ENCODE measurements around the gene FEZ2. TPM values are rescaled to one million over a fixed set of nuclear protein-coding genes. Genes with fewer than 3 reads are reported as not detected.

Gene FEZ2
- total RNA-seq, 1 experiment from 2014 or later = 104 TPM

DNA sequence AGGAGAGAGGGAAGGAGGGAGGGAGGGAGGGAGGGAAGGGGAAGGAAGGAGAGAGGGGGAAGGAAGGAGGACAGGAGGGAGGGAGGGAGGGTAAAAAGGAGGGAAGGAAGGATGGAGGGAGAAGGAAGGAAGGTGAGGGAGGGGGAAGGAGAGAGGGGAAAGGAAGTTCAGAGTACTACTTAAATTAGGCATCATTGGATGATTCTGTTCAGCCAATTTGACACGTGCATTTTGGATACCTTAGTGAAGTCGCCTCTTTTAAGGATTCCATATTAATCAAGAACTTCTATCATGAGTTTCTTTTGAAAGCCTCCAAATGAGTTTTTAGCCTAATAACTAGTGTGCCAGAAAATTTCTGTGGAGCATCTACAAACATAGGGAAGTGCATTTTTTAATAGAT lies 62.9 kb downstream of the FEZ2 start:
- DNase-seq (ENCODE audit: extremely low read depth, low read depth) = no peak

DNA sequence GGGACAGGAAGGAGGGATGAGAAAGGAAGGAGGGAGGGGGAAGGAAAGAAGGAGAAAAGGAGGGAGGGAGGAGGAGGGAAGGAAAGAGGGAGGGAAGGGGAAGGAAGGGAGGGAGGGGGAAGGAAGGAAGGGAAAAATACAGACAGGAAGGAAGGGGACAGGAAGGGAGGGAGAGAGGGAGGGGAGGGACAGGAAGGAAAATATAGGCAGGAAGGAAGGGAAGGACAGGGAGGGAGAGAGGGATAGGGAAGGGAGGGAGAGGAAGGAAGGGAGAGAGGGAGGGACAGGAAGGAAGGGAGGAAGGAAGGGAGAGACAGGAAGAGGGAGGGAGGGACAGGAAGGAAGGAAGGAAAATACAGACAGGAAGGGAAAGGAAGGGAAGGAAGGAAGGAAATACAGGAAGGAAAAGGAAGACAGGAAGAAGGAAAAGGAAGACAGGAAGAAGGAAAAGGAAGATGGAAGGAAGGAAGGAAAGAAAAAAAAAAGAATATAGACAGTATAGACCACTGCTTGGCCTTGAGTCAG lies 63.6 kb downstream of the FEZ2 start:
- no peak for DNase-seq (ENCODE audit: extremely low read depth, low read depth)

DNA sequence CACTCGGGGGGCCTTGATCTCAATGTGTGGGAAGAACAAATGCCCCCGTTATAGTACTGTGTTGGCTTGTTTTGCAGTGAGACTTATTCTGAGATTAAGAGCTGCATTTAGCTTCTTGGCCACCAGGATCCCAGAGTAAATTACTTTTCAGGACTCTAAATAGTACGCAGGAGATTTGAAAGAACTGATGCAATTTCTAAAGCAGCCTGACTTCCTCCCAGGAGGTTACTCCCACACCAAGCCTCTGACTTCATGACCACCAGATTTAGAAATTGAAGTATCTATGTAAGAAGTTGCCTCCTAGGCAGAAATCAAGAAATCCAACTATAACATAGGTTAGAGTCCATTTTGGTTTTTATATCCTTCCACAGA lies 67.0 kb downstream of the FEZ2 start:
- DNase-seq (ENCODE audit: extremely low read depth, low read depth) = no peak

- DNase-seq (ENCODE audit: extremely low read depth, low read depth) = no peak
Measured at GRCh38 chr2:36530178-36530982, 67.6 kb downstream of the FEZ2 start.

DNA sequence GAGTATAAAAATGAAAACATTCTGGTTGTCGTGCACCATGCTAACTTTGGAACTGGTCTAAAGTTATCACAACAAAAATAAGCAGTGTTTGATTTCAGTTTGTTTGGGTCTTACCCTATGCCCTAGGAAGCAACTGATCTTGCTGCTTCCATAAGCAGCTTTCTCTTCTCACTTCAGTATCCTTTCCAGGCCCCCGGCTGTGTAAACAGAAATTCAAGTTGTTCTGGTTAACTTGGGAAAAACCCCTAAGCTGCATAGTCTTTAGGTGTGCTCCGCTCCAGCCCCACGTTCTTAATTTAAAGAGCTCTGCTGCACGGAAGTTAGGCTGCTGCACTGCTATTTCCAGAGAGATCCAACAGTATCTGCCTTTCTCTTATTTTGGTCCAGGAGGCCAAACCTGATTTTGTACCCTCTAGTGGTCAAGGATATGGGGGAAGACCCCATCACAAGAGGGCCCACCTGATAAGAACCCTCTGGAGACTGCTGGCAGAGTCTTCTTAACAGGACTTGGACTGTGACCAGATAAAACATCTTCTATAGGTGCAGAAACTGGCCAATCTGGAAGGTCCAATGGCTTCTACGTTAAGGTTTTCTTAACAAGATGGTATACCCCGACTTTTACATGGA lies 69.1 kb downstream of the FEZ2 start:
- no peak for DNase-seq (ENCODE audit: extremely low read depth, low read depth)

DNA sequence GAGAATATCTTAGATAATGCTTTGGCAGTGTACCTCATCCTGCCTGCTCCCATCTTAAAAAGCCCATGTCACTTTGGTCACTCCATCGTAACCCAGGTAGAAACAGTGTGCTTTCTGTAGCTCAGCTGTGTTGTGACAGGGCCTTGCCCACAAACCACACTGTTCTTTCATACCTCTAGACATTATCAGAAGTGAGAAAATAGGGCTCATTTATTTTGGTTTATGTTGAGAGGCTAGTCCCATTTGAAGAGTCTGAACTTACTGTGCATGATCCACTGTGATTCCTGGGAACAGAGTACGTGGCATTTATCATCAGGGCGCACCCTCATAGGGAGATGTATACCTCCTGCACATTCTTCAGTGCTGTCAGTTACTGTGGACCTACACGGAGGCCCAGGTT lies 69.7 kb downstream of the FEZ2 start:
- no peak for DNase-seq (ENCODE audit: extremely low read depth, low read depth)

GRCh38 chr2:36526226-36526625 lies 71.7 kb downstream of the FEZ2 start:
- no peak for DNase-seq (ENCODE audit: extremely low read depth, low read depth)

- DNase-seq (ENCODE audit: extremely low read depth, low read depth) = no peak
Measured at GRCh38 chr2:36525245-36525644, 72.7 kb downstream of the FEZ2 start.

DNA sequence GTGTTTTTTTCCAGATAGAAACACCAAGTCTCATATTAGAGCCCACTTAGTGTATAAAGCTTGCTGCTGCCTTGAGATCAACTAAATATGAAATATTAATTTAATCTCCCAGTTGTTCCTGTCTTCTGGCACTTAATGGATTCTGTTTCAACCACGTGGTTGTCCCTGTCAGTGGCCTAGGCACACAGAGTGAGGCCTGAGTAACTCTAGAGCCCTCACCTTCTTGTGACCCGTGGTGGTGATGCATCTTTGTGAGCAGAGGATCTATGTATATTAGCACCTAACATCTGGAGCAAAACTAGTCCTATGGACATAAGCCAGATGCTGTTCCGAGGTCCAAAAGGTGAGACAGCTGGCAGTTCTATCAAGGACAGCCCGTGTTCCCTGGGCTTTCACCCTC lies 74.8 kb downstream of the FEZ2 start:
- DNase-seq (ENCODE audit: extremely low read depth, low read depth) = no peak

DNA sequence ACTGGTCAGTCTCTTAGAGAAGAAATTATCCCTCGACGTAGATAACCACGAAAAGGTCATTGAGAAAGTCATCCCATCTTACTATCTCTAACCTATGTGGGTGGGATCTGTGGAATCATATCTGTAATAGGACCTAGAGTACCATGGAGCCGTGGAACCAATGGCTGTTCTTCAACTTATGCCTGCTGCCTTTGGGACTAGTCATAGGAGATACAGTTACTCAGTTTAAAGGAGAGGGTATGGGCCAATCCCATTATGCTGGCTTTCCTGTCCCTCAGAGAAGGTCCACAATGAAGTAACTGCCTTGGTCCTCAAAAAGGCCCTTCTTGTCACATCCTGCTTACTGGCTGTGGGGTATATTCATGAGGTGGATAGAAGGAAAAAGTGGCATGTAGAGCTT lies 77.5 kb downstream of the FEZ2 start:
- DNase-seq (ENCODE audit: extremely low read depth, low read depth) = no peak

DNA sequence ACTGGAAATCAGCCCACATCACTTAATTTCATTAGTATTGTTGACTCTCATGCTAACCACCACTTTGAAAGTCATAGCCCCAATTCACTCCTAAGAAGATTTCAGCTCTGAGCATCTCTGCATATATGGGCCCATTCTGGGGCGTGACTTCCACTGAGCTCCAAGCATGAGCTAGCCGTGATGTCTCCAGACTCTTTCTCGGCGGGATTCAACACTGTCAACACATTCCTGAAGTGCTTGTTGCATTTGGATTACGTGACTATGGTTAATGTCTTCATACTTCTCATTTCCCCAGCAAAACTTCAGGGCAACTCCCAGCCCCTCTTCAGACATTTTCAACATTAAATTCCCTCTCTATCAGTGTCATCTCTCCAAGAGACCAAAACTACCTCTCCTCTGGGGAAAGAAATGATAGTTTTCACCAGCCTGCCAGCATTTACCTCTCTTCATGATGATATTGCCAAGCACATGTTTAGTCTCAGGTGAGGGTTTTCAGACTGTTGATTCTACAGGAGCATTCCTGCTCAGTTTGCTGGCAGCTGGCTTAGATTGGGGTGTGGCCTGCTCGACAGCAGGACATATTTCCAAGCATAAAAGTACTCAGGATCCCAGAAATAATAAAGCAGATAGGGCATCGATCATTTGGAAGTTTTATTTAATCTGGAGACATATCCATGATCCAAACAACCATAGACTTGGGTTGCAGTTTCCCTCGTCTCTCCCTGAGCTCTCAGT lies 81.7 kb downstream of the FEZ2 start:
- DNase-seq (ENCODE audit: extremely low read depth, low read depth) = no peak

DNA sequence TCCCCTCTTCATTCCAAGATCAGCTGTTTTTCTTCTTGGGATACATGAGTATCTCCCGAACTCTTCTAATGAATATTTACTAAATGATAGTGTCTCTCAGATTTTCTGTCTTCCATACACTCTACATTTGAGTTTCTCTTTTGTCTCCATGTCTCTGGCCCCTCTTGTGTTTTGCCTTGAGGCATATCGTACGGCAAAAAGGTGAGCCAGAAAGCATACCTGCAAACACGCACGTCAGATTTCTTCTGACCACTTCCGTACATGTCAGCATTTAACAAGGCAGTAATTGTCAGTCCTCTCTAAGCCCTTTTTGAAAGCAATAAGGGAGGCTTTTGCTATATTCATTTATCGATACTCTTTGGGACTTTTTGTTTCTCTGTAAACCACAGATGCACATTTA lies 82.4 kb downstream of the FEZ2 start:
- no peak for DNase-seq (ENCODE audit: extremely low read depth, low read depth)

DNA sequence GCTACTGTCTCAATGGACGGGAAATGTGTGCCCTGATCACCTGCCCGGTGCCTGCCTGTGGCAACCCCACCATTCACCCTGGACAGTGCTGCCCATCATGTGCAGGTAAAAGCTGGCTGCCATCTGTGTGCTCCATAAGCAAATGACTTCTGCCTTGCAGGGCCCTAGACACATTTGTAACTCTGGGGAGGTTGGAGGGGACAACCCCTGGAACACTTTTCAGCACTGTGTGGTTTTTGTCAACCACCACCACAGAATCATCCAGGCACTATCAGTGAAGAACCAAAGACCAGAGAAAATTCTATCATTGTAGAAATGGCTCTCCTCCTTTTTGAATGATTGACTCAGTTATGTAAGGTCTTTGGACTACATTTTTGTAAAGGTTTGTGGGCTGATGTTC lies 84.3 kb downstream of the FEZ2 start:
- DNase-seq (ENCODE audit: extremely low read depth, low read depth) = no peak

GRCh38 chr2:36512705-36513104 lies 85.3 kb downstream of the FEZ2 start:
- DNase-seq (ENCODE audit: extremely low read depth, low read depth) = no peak

GRCh38 chr2:36511858-36512603 lies 85.9 kb downstream of the FEZ2 start:
- DNase-seq (ENCODE audit: extremely low read depth, low read depth) = no peak

GRCh38 chr2:36509075-36509474 lies 88.9 kb downstream of the FEZ2 start:
- DNase-seq (ENCODE audit: extremely low read depth, low read depth) = no peak

GRCh38 chr2:36507408-36507812 lies 90.6 kb downstream of the FEZ2 start:
- peak; percentile 72 for DNase-seq (ENCODE audit: extremely low read depth, low read depth)

All from NCI-H460 (cell line).